Smooth muscle cell (in vitro differentiated cells): ENCODE results near the gene OCA2. TPM values are rescaled to one million over a fixed set of nuclear protein-coding genes. Genes with fewer than 3 reads are reported as not detected.

Source experiments
- DNase-seq: peaks from one replicate; lab custom pipeline; 2025; ENCODE audit not compliant: unreplicated experiment; lab: John Stamatoyannopoulos, UW
- H2AFZ ChIP-seq: fragments of 200-600 bp; sonication (generic); 2 replicates; pipeline ENCODE4 v1.6.0; 2016; ENCODE audit warnings: antibody characterized with exemption, low read depth, mild to moderate bottlenecking
- H3F3A ChIP-seq: fragments of 200-600 bp; sonication (generic); 2 replicates; pipeline ENCODE4 v1.6.0; 2017; ENCODE audit warnings: antibody characterized with exemption, low read depth
- H3K27ac ChIP-seq: fragments of 200-600 bp; sonication (generic); 2 replicates; pipeline ENCODE4 v1.5.1; 2016; ENCODE audit warnings: low read depth, mild to moderate bottlenecking
- H3K27me3 ChIP-seq: fragments of 200-600 bp; sonication (generic); 2 replicates; pipeline ENCODE4 v1.6.1; 2016; ENCODE audit warnings: low read depth, mild to moderate bottlenecking
- H3K36me3 ChIP-seq: fragments of 200-600 bp; sonication (generic); 2 replicates; pipeline ENCODE4 v1.5.1; 2016; ENCODE audit warnings: low read depth
- H3K4me1 ChIP-seq: fragments of 200-600 bp; sonication (generic); 2 replicates; pipeline ENCODE4 v1.5.1; 2016; ENCODE audit warnings: low read depth
- H3K4me2 ChIP-seq: fragments of 200-600 bp; sonication (generic); 2 replicates; pipeline ENCODE4 v1.6.0; 2016; ENCODE audit warnings: mild to moderate bottlenecking
- H3K4me3 ChIP-seq: fragments of 200-600 bp; sonication (generic); 2 replicates; pipeline ENCODE4 v1.5.1; 2016; ENCODE audit warnings: mild to moderate bottlenecking
- H3K79me2 ChIP-seq: fragments of 200-600 bp; sonication (generic); 2 replicates; pipeline ENCODE4 v1.6.0; 2016; ENCODE audit warnings: low read depth, mild to moderate bottlenecking
- H3K9ac ChIP-seq: fragments of 200-600 bp; sonication (generic); 2 replicates; pipeline ENCODE4 v1.6.0; 2016; ENCODE audit warnings: low read depth
- H3K9me3 ChIP-seq: fragments of 200-600 bp; sonication (generic); replicated peaks from 2 replicates; pipeline ENCODE4 v1.5.1; 2016; ENCODE audit warnings: low read depth
- H4K20me1 ChIP-seq: fragments of 200-600 bp; sonication (generic); 2 replicates; pipeline ENCODE4 v1.6.0; 2016; ENCODE audit warnings: low read depth
- CTCF ChIP-seq: fragments of 200-600 bp; sonication (generic); IDR thresholded peaks from 2 replicates; pipeline ENCODE4 v1.5.1; 2017; ENCODE audit warnings: borderline replicate concordance, mild to moderate bottlenecking, antibody characterized with exemption; ENCODE audit not compliant: insufficient read depth, poor library complexity, severe bottlenecking
- WGBS: methylation state at CpG from one replicate; pipeline ENCODE4 v1.1.7; 2016; ENCODE audit warnings: low lambda C conversion rate; 5-methylcytosine and 5-hydroxymethylcytosine counted together
- polyA plus RNA-seq: library from polyadenylated mRNA; unstranded; fragments of >200 nt; fragmentation: Nextera tagmentation; extraction: Ambion mirVana; gene quantifications from 2 replicates; pipeline ENCODE4 v1.2.1, GENCODE V29; 2016
- total RNA-seq: library from RNA; depleted of rRNA; stranded (reverse); fragments of >200 nt; gene quantifications from 2 replicates; pipeline ENCODE4 v1.2.3, GENCODE V29; 2014

The OCA2 gene
- total and polyA plus RNA-seq, 2 experiments from 2014 or later = 0.16 TPM; not detected in 1

- Histone ChIP-seq H3K27me3 (no peaks in the 10 kb centered on the region), H4K20me1 (no peaks in the 10 kb centered on the region), H3K9ac (no peak overlapping the region), H2AFZ (no peak overlapping the region), H3K27ac (no peak overlapping the region), H3K4me2 (no peak overlapping the region), H3K36me3 (no peaks in the 10 kb centered on the region), H3K9me3 (no peaks in the 10 kb centered on the region), H3K4me3 (no peak overlapping the region), H3F3A (no peaks in the 10 kb centered on the region), H3K4me1 (no peaks in the 10 kb centered on the region), H3K79me2 (no peaks in the 10 kb centered on the region)
- no peak for DNase-seq
- WGBS = 82% methylated on average over 2 of the region's 2 CpGs
- TF ChIP-seq CTCF = no peak
These were observed 76.2 kb downstream of the OCA2 start for GRCh38 chr15:28022961-28023360.

- no peak for TF ChIP-seq CTCF
These were observed 76.9 kb downstream of the OCA2 start for GRCh38 chr15:28022181-28022580.

GRCh38 chr15:28021281-28022039, 77.7 kb downstream of the OCA2 start:
- peak; percentile 37 for DNase-seq
- H3F3A ChIP-seq = no peaks in the 10 kb centered on the region
- peak; percentile 55 for TF ChIP-seq CTCF
- H4K20me1 ChIP-seq = no peaks in the 10 kb centered on the region
- WGBS = 63% methylated on average over 17 of the region's 17 CpGs
- no peaks in the 10 kb centered on the region for H3K27me3 ChIP-seq
- no peak overlapping the region for H3K4me3 ChIP-seq
- no peaks in the 10 kb centered on the region for H3K9me3 ChIP-seq
- H3K9ac ChIP-seq = no peak overlapping the region
- H2AFZ ChIP-seq = no peak overlapping the region
- H3K27ac ChIP-seq = no peak overlapping the region
- no peaks in the 10 kb centered on the region for H3K4me1 ChIP-seq
- H3K36me3 ChIP-seq = no peaks in the 10 kb centered on the region
- no peak overlapping the region for H3K4me2 ChIP-seq
- H3K79me2 ChIP-seq = no peaks in the 10 kb centered on the region

More at GRCh38 chr15:28022181-28022580, 76.9 kb downstream of the OCA2 start:
- H3K4me3 ChIP-seq = no peak overlapping the region
- H3K4me2 ChIP-seq = no peak overlapping the region
- peak overlapping the region; percentile 15 for H3K27ac ChIP-seq
- H3K79me2 ChIP-seq = no peaks in the 10 kb centered on the region
- no peaks in the 10 kb centered on the region for H3K27me3 ChIP-seq
- no peaks in the 10 kb centered on the region for H4K20me1 ChIP-seq
- H3K4me1 ChIP-seq = no peaks in the 10 kb centered on the region
- no peaks in the 10 kb centered on the region for H3K36me3 ChIP-seq
- no peak overlapping the region for H2AFZ ChIP-seq
- WGBS = 82% methylated on average over 13 of the region's 13 CpGs
- no peaks in the 10 kb centered on the region for H3K9me3 ChIP-seq
- no peak for DNase-seq
- no peak overlapping the region for H3K9ac ChIP-seq
- no peaks in the 10 kb centered on the region for H3F3A ChIP-seq

- Histone ChIP-seq H4K20me1 (no peaks in the 10 kb centered on the region), H3K9me3 (no peaks in the 10 kb centered on the region), H3K79me2 (no peaks in the 10 kb centered on the region), H2AFZ (no peak overlapping the region), H3K9ac (no peak overlapping the region), H3K4me2 (no peak overlapping the region), H3K27me3 (no peaks in the 10 kb centered on the region), H3K36me3 (no peaks in the 10 kb centered on the region), H3K4me3 (no peak overlapping the region), H3F3A (no peaks in the 10 kb centered on the region), H3K27ac (no peak overlapping the region), H3K4me1 (no peaks in the 10 kb centered on the region)
- TF ChIP-seq CTCF = no peak
- DNase-seq = no peak
- WGBS = 92% methylated on average over 6 of the region's 6 CpGs
These were observed 78.5 kb downstream of the OCA2 start for GRCh38 chr15:28020644-28021043.
